Measurements from ENCODE around the gene E4F1.

- TF ChIP-seq ZNF274 (IDR thresholded peaks at IDR 0.05; ENCODE audit: low read depth, low read length) = no peak
- TF ChIP-seq YY1 (IDR thresholded peaks at IDR 0.05; ENCODE audit: insufficient read depth, insufficient read length) = no peak
Observed at GRCh38 chr16:2223942-2224486, 623 bp downstream of the E4F1 start.
